IPS DF 4.7 (cell line): Measurements from ENCODE around the gene DCLK2.
A peak's percentile ranks its signal among the peaks of the same experiment; 100 is the strongest.

Experiments used
- DNase-seq: peaks from one replicate; pipeline ENCODE4 v3.0.0-alpha.2; 2013; ENCODE audit warnings: low spot score; ENCODE audit errors: extremely low read depth

The DCLK2 gene

GRCh38 chr4:150117094-150117493 is 38.8 kb downstream of the DCLK2 start:
- DNase-seq = no peak

GRCh38 chr4:150117629-150118028 is 39.4 kb downstream of the DCLK2 start:
- DNase-seq = no peak

- peak; percentile 3 for DNase-seq
These were observed 41.2 kb downstream of the DCLK2 start for GRCh38 chr4:150119492-150119891.

- DNase-seq = no peak
These were observed 44.8 kb downstream of the DCLK2 start for GRCh38 chr4:150123087-150123486.

GRCh38 chr4:150123796-150124677 is 45.8 kb downstream of the DCLK2 start:
- no peak for DNase-seq

GRCh38 chr4:150126201-150126863 is 48.1 kb downstream of the DCLK2 start:
- DNase-seq = no peak

- no peak for DNase-seq
These were observed 48.6 kb downstream of the DCLK2 start for GRCh38 chr4:150126864-150127203.

GRCh38 chr4:150127757-150128156 is 49.5 kb downstream of the DCLK2 start:
- no peak for DNase-seq

GRCh38 chr4:150130933-150131332 is 52.7 kb downstream of the DCLK2 start:
- DNase-seq = no peak

GRCh38 chr4:150131581-150132228 is 53.5 kb downstream of the DCLK2 start:
- no peak for DNase-seq

GRCh38 chr4:150133605-150134004 is 55.4 kb downstream of the DCLK2 start:
- DNase-seq = no peak

GRCh38 chr4:150135134-150135772 is 57.0 kb downstream of the DCLK2 start:
- DNase-seq = no peak

- no peak for DNase-seq
These were observed 57.8 kb downstream of the DCLK2 start for GRCh38 chr4:150136036-150136435.

GRCh38 chr4:150136481-150136880 is 58.2 kb downstream of the DCLK2 start:
- DNase-seq = no peak

GRCh38 chr4:150139297-150139865 is 61.1 kb downstream of the DCLK2 start:
- DNase-seq = no peak

- no peak for DNase-seq
These were observed 62.6 kb downstream of the DCLK2 start for GRCh38 chr4:150140774-150141400.

- no peak for DNase-seq
These were observed 63.5 kb downstream of the DCLK2 start for GRCh38 chr4:150141756-150142155.

- DNase-seq = no peak
These were observed 64.6 kb downstream of the DCLK2 start for GRCh38 chr4:150142831-150143230.

GRCh38 chr4:150145090-150145945 is 67.1 kb downstream of the DCLK2 start:
- DNase-seq = peak; percentile 11

- DNase-seq = no peak
These were observed 67.7 kb downstream of the DCLK2 start for GRCh38 chr4:150145946-150146340.
